IMR-90 (cell line): ENCODE measurements around the gene TTC31. TPM values are rescaled to one million over a fixed set of nuclear protein-coding genes. Genes with fewer than 3 reads are reported as not detected.

Experiments used
- ATAC-seq: fragments of 200-7000 bp; cut with Tn5 transposase; 2 replicates; pipeline ENCODE4 v1.9.1; 2020; ENCODE audit warnings: low read depth, mild to moderate bottlenecking, moderate library complexity
- Bru-seq: library from RNA; stranded (reverse); fragments of 400-500 nt; gene quantifications from one replicate; lab custom pipeline; 2021; lab: Mats Ljungman, UMichigan
- BruChase-seq, 2 experiments: library from RNA; stranded (reverse); fragments of 400-500 nt; gene quantifications; one replicate each; lab custom pipeline; 2021; lab: Mats Ljungman, UMichigan
- BruUV-seq: library from RNA; stranded (reverse); fragments of 400-500 nt; replicated peaks from 2 replicates; lab custom pipeline; 2021; lab: Mats Ljungman, UMichigan
- CTCF ChIA-PET: fragments of 300-600 bp; formaldehyde crosslinking; extraction: SDS; loops from one replicate; lab custom pipeline; 2021; ENCODE audit warnings: antibody characterized with exemption; lab: Yijun Ruan, JAX
- POLR2A ChIA-PET: fragments of 300-600 bp; sonication (Branson Sonifier 250); formaldehyde crosslinking; loops from one replicate; lab custom pipeline; 2022; ENCODE audit warnings: antibody characterized with exemption; ENCODE audit not compliant: unreplicated experiment; lab: Charles Lee
- DNase-seq: peaks from one replicate; pipeline ENCODE4 v3.0.0; 2013
- H2AFZ ChIP-seq: replicated peaks from 2 replicates; pipeline ENCODE3; 2013; ENCODE audit warnings: low read length, mild to moderate bottlenecking; ENCODE audit not compliant: poor library complexity
- H2AK5ac ChIP-seq: 2 replicates; pipeline ENCODE4 v1.6.1; 2013; ENCODE audit warnings: low read depth, low read length, inconsistent platforms
- H2AK9ac ChIP-seq: replicated peaks from 2 replicates; pipeline ENCODE3; 2013; ENCODE audit warnings: mild to moderate bottlenecking, low read depth, low read length, moderate library complexity; ENCODE audit not compliant: poor library complexity
- H2BK120ac ChIP-seq: 2 replicates; pipeline ENCODE4 v1.6.1; 2013; ENCODE audit warnings: low read depth, low read length, inconsistent platforms
- H2BK15ac ChIP-seq: 3 replicates; pipeline ENCODE4 v1.6.1; 2013; ENCODE audit warnings: low read depth, low read length, inconsistent platforms
- H2BK20ac ChIP-seq: 2 replicates; pipeline ENCODE4 v1.6.1; 2013; ENCODE audit warnings: low read depth, mild to moderate bottlenecking, inconsistent platforms, low read length, moderate library complexity
- H2BK5ac ChIP-seq: 2 replicates; pipeline ENCODE4 v1.6.1; 2013; ENCODE audit warnings: mild to moderate bottlenecking, low read depth, low read length, inconsistent platforms; ENCODE audit not compliant: poor library complexity, severe bottlenecking
- H3K14ac ChIP-seq: replicated peaks from 2 replicates; pipeline ENCODE4 v1.6.1; 2013; ENCODE audit warnings: low read depth, low read length, inconsistent platforms
- H3K18ac ChIP-seq: 2 replicates; pipeline ENCODE4 v1.6.1; 2013; ENCODE audit warnings: low read depth, low read length, control low read depth
- H3K23ac ChIP-seq: 2 replicates; pipeline ENCODE4 v1.6.1; 2013; ENCODE audit warnings: low read depth, low read length, inconsistent platforms
- H3K27ac ChIP-seq: 2 replicates; pipeline ENCODE4 v1.5.1; 2013; ENCODE audit warnings: mild to moderate bottlenecking, control low read depth, low read length; ENCODE audit not compliant: insufficient read depth
- H3K27me3 ChIP-seq: 2 replicates; pipeline ENCODE4 v1.6.1; 2013; ENCODE audit warnings: low read length; ENCODE audit not compliant: control insufficient read depth, insufficient read depth
- H3K36me3 ChIP-seq: 2 replicates; pipeline ENCODE4 v1.6.1; 2013; ENCODE audit warnings: low read length, mixed read lengths; ENCODE audit not compliant: control insufficient read depth, insufficient read depth
- H3K4ac ChIP-seq: 2 replicates; pipeline ENCODE4 v1.6.1; 2013; ENCODE audit warnings: low read depth, low read length, inconsistent platforms
- H3K4me1 ChIP-seq: 2 replicates; pipeline ENCODE4 v1.6.1; 2013; ENCODE audit warnings: low read length, mixed read lengths; ENCODE audit not compliant: control insufficient read depth, insufficient read depth
- H3K4me2 ChIP-seq: 2 replicates; pipeline ENCODE4 v1.6.1; 2013; ENCODE audit warnings: low read depth, mild to moderate bottlenecking, control low read depth, low read length, moderate library complexity
- H3K4me3 ChIP-seq: 2 replicates; pipeline ENCODE4 v1.5.1; 2013; ENCODE audit warnings: low read depth, mild to moderate bottlenecking, control low read depth, low read length, moderate library complexity; ENCODE audit not compliant: insufficient read depth
- H3K56ac ChIP-seq: 2 replicates; pipeline ENCODE4 v1.6.1; 2013; ENCODE audit warnings: low read length, inconsistent platforms; ENCODE audit not compliant: insufficient read depth; ENCODE audit errors: extremely low read depth
- H3K79me1 ChIP-seq, 2 experiments: 2 replicates each; pipeline ENCODE4 v1.6.1; 2013; ENCODE audit warnings: low read length in 2 of 2, inconsistent platforms in 1 of 2, low read depth in 1 of 2
- H3K9ac ChIP-seq: 2 replicates; pipeline ENCODE4 v1.6.1; 2013; ENCODE audit warnings: low read depth, low read length, control low read depth
- H3K9me1 ChIP-seq: 2 replicates; pipeline ENCODE4 v1.6.1; 2013; ENCODE audit warnings: low read length, inconsistent platforms; ENCODE audit not compliant: insufficient read depth
- H3K9me3 ChIP-seq: 2 replicates; pipeline ENCODE4 v1.6.1; 2013; ENCODE audit warnings: low read length; ENCODE audit not compliant: control insufficient read depth, insufficient read depth
- H4K20me1 ChIP-seq: 2 replicates; pipeline ENCODE4 v1.6.1; 2013; ENCODE audit warnings: low read length, inconsistent platforms; ENCODE audit not compliant: insufficient read depth
- H4K5ac ChIP-seq: 2 replicates; pipeline ENCODE4 v1.6.1; 2013; ENCODE audit warnings: mild to moderate bottlenecking, low read depth, low read length, control low read depth
- H4K8ac ChIP-seq, 2 experiments: 2 replicates each; pipeline ENCODE4 v1.6.1; 2013; ENCODE audit warnings: low read depth in 2 of 2, low read length in 2 of 2, control low read depth in 1 of 2, inconsistent platforms in 1 of 2
- H4K91ac ChIP-seq: 2 replicates; pipeline ENCODE4 v1.6.1; 2013; ENCODE audit warnings: low read depth, low read length, inconsistent platforms; ENCODE audit not compliant: insufficient read depth
- BHLHE40 ChIP-seq: fragments of 150-350 bp; IDR thresholded peaks from 2 replicates; pipeline ENCODE4 v1.6.1; 2016; ENCODE audit warnings: mild to moderate bottlenecking, low read depth, low read length
- CEBPB ChIP-seq: IDR thresholded peaks from 2 replicates; pipeline ENCODE4 v1.6.1; 2012; ENCODE audit warnings: low read depth, low read length, improper control_type of control experiment
- CHD1 ChIP-seq: IDR thresholded peaks from 2 replicates; pipeline ENCODE4 v1.6.1; 2012; ENCODE audit warnings: low read depth, low read length, improper control_type of control experiment
- CTCF ChIP-seq: conservative IDR thresholded peaks from 2 replicates; pipeline ENCODE4 v1.5.1; 2012; ENCODE audit warnings: mild to moderate bottlenecking, low read depth, low read length, improper control_type of control experiment
- ELK1 ChIP-seq: fragments of 150-350 bp; IDR thresholded peaks from 2 replicates; pipeline ENCODE4 v1.6.1; 2016; ENCODE audit warnings: low read depth, mild to moderate bottlenecking, low read length, moderate library complexity, borderline replicate concordance
- MAFK ChIP-seq: IDR thresholded peaks from 2 replicates; pipeline ENCODE4 v1.6.1; 2012; ENCODE audit warnings: low read depth, low read length, improper control_type of control experiment
- NFE2L2 ChIP-seq: fragments of 150-350 bp; IDR thresholded peaks from 2 replicates; pipeline ENCODE4 v1.6.1; 2016; ENCODE audit warnings: low read depth, mild to moderate bottlenecking, low read length
- POLR2A ChIP-seq: IDR thresholded peaks from 2 replicates; pipeline ENCODE4 v1.6.1; 2012; ENCODE audit warnings: mild to moderate bottlenecking, low read depth, low read length
- RFX5 ChIP-seq: IDR thresholded peaks from 2 replicates; pipeline ENCODE4 v1.8.0; 2012; ENCODE audit warnings: low read depth, mild to moderate bottlenecking, low read length, moderate library complexity
- SMC3 ChIP-seq: fragments of 150-350 bp; IDR thresholded peaks from 2 replicates; pipeline ENCODE4 v1.6.1; 2016; ENCODE audit warnings: low read depth, mild to moderate bottlenecking, antibody characterized with exemption, low read length, moderate library complexity
- WGBS, 2 experiments: methylation state at CpG; one replicate each; pipeline versions ENCODE4 v1.1.5 to v1.1.7; 2013; ENCODE audit warnings: missing lambda C conversion rate in 2 of 2; ENCODE audit not compliant: insufficient read length in 1 of 2; ENCODE audit errors: extremely low coverage in 2 of 2; 5-methylcytosine and 5-hydroxymethylcytosine counted together
- dilution Hi-C: fragments of 300-500 bp; cut with HindIII; formaldehyde crosslinking; loops from one replicate; pipeline ENCODE4 v1.14.3; 2018; ENCODE audit warnings: low sequenced_read_pairs; ENCODE audit not compliant: unreplicated experiment
- in situ Hi-C: fragments of 300-500 bp; cut with MboI; formaldehyde crosslinking; loops from 3 replicates; pipeline ENCODE4 v1.14.3; 2019; ENCODE audit warnings: low sequenced_read_pairs, inconsistent platforms, mixed read lengths
- intact Hi-C: fragments of 100-400 bp; cut with micrococcal nuclease; formaldehyde crosslinking; loops from 2 replicates; pipeline ENCODE4 v1.10.0; 2022
- long read RNA-seq: library from polyadenylated mRNA; unstranded; transcript quantifications from one replicate; pipeline ENCODE4 v2.0.0, GENCODE V29; 2021; ENCODE audit not compliant: unreplicated experiment
- polyA plus RNA-seq, 3 experiments: library from polyadenylated mRNA; depleted of rRNA; stranded (reverse); fragments of >200 nt; gene quantifications; 2 replicates each; pipeline ENCODE4 v1.2.3, GENCODE V29; 2012; ENCODE audit warnings: low replicate concordance in 1 of 3
- total RNA-seq: library from RNA; depleted of rRNA; stranded (reverse); fragments of >200 nt; gene quantifications from 2 replicates; pipeline ENCODE4 v1.2.3, GENCODE V29; 2012; rRNA removed

TTC31 gene
- 6.3 and 9.2 TPM in 2 replicates for total RNA-seq
- 18.8 and 20.5 TPM in 2 replicates for polyA plus RNA-seq (2012; rRNA removed)
- 10.7 and 13.0 TPM in 2 replicates for polyA plus RNA-seq (2012; cell fraction: cytosol; rRNA removed)
- 90.3 and 92.6 TPM in 2 replicates for polyA plus RNA-seq (2012; cell fraction: nucleus; rRNA removed; ENCODE audit: low replicate concordance)
- percentile 60 among the genes with signal in this experiment for Bru-seq, nascent RNA
- percentile 71 among the genes with signal in this experiment for BruChase-seq, experiment 1, labeled RNA remaining after a 6-hour chase
- percentile 64 among the genes with signal in this experiment for BruChase-seq, experiment 2, labeled RNA remaining after a 2-hour chase
- long read RNA-seq, partial matches to known transcripts: 1 of 12 reads
- long read RNA-seq, other reads (novel, unspliced or antisense): 10 of 12 reads

- Histone ChIP-seq H4K5ac (peak within 1 kb of the TSS; percentile 97), H3K4me1 (peaks cover 13% of the 10 kb centered on the region), H3K36me3 (peaks cover 7% of the 10 kb centered on the region), H2BK5ac (peak within 1 kb of the TSS; percentile 92), H2AK5ac (peak within 1 kb of the TSS; percentile 73), H2AK9ac (peak within 1 kb of the TSS; percentile 99), H3K9me1 (peaks cover 7% of the 10 kb centered on the region; the same call in 1 of the 2 replicates), H3K56ac (peak within 1 kb of the TSS; percentile 95), H2AFZ (peak within 1 kb of the TSS; percentile 100), H4K20me1 (peaks cover 3% of the 10 kb centered on the region; the same call in 1 of the 2 replicates), H2BK120ac (peak within 1 kb of the TSS; percentile 98), H3K9me3 (no peaks in the 10 kb centered on the region), H3K79me1 (peaks cover 24 to 63% of the 10 kb centered on the region in 2 experiments), H4K91ac (peak within 1 kb of the TSS; percentile 99), H3K4ac (peak within 1 kb of the TSS; percentile 97), H3K4me3 (peak within 1 kb of the TSS; percentile 80), H4K8ac (peak within 1 kb of the TSS; percentile 79 to 100), H2BK15ac (peak within 1 kb of the TSS; percentile 99; the same call in 2 of the 3 replicates), H3K9ac (peak within 1 kb of the TSS; percentile 89), H2BK20ac (peak within 1 kb of the TSS; percentile 93), H3K4me2 (peak within 1 kb of the TSS; percentile 97), H3K23ac (peak within 1 kb of the TSS; percentile 98), H3K14ac (peak within 1 kb of the TSS; percentile 99), H3K18ac (peak within 1 kb of the TSS; percentile 87), H3K27me3 (no peaks in the 10 kb centered on the region), H3K27ac (peak within 1 kb of the TSS; percentile 91)
- in situ Hi-C loops (loop anchor here (5.0 to 25.0 kb wide), 2 partner anchors 94 to 379 kb away; no protein-coding TSS in a partner anchor), dilution Hi-C loops (no loop called here), intact Hi-C loops (loop anchor here (1.0 kb wide), 3 partner anchors 29 to 104 kb away; partner anchors contain the start of genes AUP1 and HTRA2)
- BruUV-seq: no TSS peak
- ChIA-PET POLR2A (interaction anchor here (1.1 to 1.4 kb wide), 2 partner anchors 21 to 24 kb away, joined by 3 to 5 read pairs; partner anchors contain the start of gene WBP1), CTCF (interaction anchor here (0.6 to 3.4 kb wide), 6 partner anchors 14 to 106 kb away, joined by 3 to 17 read pairs (median 4); no protein-coding TSS in a partner anchor)
- ATAC-seq: peak; percentile 93
- DNase-seq: peak; percentile 93
- 0% methylated on average over 13 of the region's 50 CpGs; no CpG with 5 or more reads in 1 of the 2 experiments for WGBS, 2 experiments
- peak; percentile 57; the same call in 1 of the 2 replicates for TF ChIP-seq POLR2A
- TF ChIP-seq CTCF: peak; percentile 90
- no peak for TF ChIP-seq CHD1
- TF ChIP-seq RFX5: no peak
- TF ChIP-seq ELK1: no peak
- no peak for TF ChIP-seq CEBPB
- TF ChIP-seq MAFK: 0 out of 2 replicates have a peak, but pooled peaks have one; percentile 5
- TF ChIP-seq SMC3: peak; percentile 88
- no peak; the same call in 1 of the 2 replicates for TF ChIP-seq NFE2L2
- TF ChIP-seq BHLHE40: 0 out of 2 replicates have a peak, but pooled peaks have one; percentile 21
Observed at GRCh38 chr2:74482801-74483674, at the start of gene TTC31, which contains the start of gene CCDC142. Gene TTC31, plus strand, starts transcription at chr2:74483081. Its CDS starts 15 bp downstream, at chr2:74483096. Gene CCDC142, minus strand, starts transcription at chr2:74482998. Its CDS starts 161 bp downstream, at chr2:74482837.
